Upper lobe of left lung (tissue), 6 donors: ENCODE data around the gene SIGLEC10. TPM values are rescaled to one million over a fixed set of nuclear protein-coding genes. Genes with fewer than 3 reads are reported as not detected.
"Not testable (repeated sequence)": the region's sequence is repeated elsewhere in the genome, so short reads cannot be mapped to it uniquely, and the experiment has no call there.

Source experiments
- ATAC-seq, 2 donors: fragments of 200-7000 bp; cut with Tn5 transposase; one replicate each; pipeline ENCODE4 v1.9.1; 2022; ENCODE audit warnings: mild to moderate bottlenecking in 2 of 2, moderate library complexity in 2 of 2; ENCODE audit not compliant: low FRiP score in 2 of 2
- DNase-seq, 2 donors: peaks; one replicate each; pipeline ENCODE4 v3.0.0-alpha.2; 2019 to 2020
- H3K27ac ChIP-seq, 4 donors: fragments of 200-600 bp; sonication (generic); one replicate each; pipeline ENCODE4 v1.5.1; 2016 to 2019
- H3K27me3 ChIP-seq, 4 donors: fragments of 200-600 bp; sonication (generic); one replicate each; pipeline ENCODE4 v1.5.1; 2017 to 2019
- H3K36me3 ChIP-seq, 4 donors: fragments of 200-600 bp; sonication (generic); one replicate each; pipeline ENCODE4 v1.5.1; 2016 to 2019
- H3K4me1 ChIP-seq, 4 donors: fragments of 200-600 bp; sonication (generic); one replicate each; pipeline ENCODE4 v1.5.1; 2018 to 2019
- H3K4me3 ChIP-seq, 4 donors: fragments of 200-600 bp; sonication (generic); one replicate each; pipeline ENCODE4 v1.5.1; 2017 to 2019; ENCODE audit warnings: mild to moderate bottlenecking in 2 of 4, moderate library complexity in 1 of 4
- H3K9me3 ChIP-seq, 4 donors: fragments of 200-600 bp; sonication (generic); one replicate each; pipeline ENCODE4 v1.5.1; 2018 to 2019
- EP300 ChIP-seq, 4 donors: sonication (generic); formaldehyde crosslinking; IDR thresholded peaks; one replicate each; pipeline ENCODE4 v1.5.1; 2017; ENCODE audit warnings: antibody characterized with exemption in 4 of 4, control low read depth in 2 of 4
- POLR2A ChIP-seq, 4 donors: fragments of 450-650 bp; IDR thresholded peaks; one replicate each; pipeline ENCODE4 v1.5.1; 2016 to 2017; ENCODE audit warnings: antibody characterized with exemption in 4 of 4, mild to moderate bottlenecking in 2 of 4
- POLR2AphosphoS5 ChIP-seq, 2 donors: sonication (generic); formaldehyde crosslinking; IDR thresholded peaks; one replicate each; pipeline ENCODE4 v1.5.1; 2017; ENCODE audit warnings: antibody characterized with exemption in 2 of 2
- WGBS, 2 donors: methylation state at CpG; one replicate each; pipeline ENCODE4 v1.1.5; 2017 to 2018; 5-methylcytosine and 5-hydroxymethylcytosine counted together
- total RNA-seq, 6 donors: library from RNA; depleted of rRNA in 4 of 6; stranded (reverse); fragments of >200 nt in 4 of 6; gene quantifications; one replicate each; pipeline versions ENCODE4 v1.1.0 to v1.2.1, GENCODE V29; 2016 to 2021
- TF ChIP-seq, protein P1 (sequence below), 6 experiments: fragments of 450-650 bp in 4 of 6; fragments of 200-600 bp in 2 of 6; sonication (generic) in 2 of 6; IDR thresholded peaks; one replicate each; pipeline ENCODE4 v1.5.1; 2016 to 2019; ENCODE audit warnings: antibody characterized with exemption in 6 of 6
- donor health status: DM: no; HTN: no; CAD: no; lungs with moderate emphysema.
- donor health status: DM: no; HTN: yes; CAD: no; lungs with severe emphysema.

The SIGLEC10 gene
- total RNA-seq, 6 donors from 2014 or later, result 13.2 to 76.5 (median 16.9) TPM

DNA sequence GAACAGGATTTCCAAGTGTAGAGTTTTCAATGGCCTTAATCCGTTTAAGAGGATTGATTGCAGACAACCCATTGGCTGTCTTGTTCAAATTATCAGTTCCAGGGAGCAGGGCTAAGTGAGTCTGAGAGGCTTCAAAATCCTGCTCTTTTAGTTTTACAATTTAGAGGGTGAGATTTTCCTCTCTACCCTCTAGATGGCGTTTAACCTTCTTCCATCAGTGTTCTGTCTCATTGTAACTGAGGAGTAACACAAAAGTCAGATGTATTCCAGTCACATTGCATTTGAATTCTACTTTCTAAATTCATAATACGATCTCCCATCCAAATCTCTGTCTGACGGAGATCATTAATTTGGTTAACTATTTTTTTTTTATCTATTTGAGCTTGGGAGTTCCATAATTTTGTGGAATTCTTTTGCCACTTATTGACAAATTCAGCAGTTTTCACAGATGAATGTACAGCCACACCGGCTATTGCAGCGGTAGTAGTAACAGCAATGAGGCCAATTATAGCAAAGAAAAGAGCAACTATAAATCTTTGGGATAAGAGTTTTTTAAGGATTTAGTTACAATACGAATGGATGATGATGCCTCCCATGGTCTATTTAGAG is 19.2 kb downstream of the SIGLEC10 start:
- TF ChIP-seq, protein P1, sequence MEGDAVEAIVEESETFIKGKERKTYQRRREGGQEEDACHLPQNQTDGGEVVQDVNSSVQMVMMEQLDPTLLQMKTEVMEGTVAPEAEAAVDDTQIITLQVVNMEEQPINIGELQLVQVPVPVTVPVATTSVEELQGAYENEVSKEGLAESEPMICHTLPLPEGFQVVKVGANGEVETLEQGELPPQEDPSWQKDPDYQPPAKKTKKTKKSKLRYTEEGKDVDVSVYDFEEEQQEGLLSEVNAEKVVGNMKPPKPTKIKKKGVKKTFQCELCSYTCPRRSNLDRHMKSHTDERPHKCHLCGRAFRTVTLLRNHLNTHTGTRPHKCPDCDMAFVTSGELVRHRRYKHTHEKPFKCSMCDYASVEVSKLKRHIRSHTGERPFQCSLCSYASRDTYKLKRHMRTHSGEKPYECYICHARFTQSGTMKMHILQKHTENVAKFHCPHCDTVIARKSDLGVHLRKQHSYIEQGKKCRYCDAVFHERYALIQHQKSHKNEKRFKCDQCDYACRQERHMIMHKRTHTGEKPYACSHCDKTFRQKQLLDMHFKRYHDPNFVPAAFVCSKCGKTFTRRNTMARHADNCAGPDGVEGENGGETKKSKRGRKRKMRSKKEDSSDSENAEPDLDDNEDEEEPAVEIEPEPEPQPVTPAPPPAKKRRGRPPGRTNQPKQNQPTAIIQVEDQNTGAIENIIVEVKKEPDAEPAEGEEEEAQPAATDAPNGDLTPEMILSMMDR (IDR thresholded peaks at IDR 0.05), result peak in 5 of 6 experiments; percentile 13 to 45 (median 34)
- TF ChIP-seq POLR2A (IDR thresholded peaks at IDR 0.05), result no peak
- Histone ChIP-seq H3K27ac (no peak overlapping the region), H3K4me3 (no peak overlapping the region), H3K27me3 (no peaks in the 10 kb centered on the region), H3K36me3 (no peaks in the 10 kb centered on the region), H3K9me3 (peaks cover 0 to 18% (median 9%) of the 10 kb centered on the region in 4 donors), H3K4me1 (peaks cover 6 to 17% (median 10%) of the 10 kb centered on the region in 4 donors)
- no peak for DNase-seq
- 44 to 53% methylated on average over 7 of the region's 7 CpGs for WGBS, 2 donors
- no peak for ATAC-seq

DNA sequence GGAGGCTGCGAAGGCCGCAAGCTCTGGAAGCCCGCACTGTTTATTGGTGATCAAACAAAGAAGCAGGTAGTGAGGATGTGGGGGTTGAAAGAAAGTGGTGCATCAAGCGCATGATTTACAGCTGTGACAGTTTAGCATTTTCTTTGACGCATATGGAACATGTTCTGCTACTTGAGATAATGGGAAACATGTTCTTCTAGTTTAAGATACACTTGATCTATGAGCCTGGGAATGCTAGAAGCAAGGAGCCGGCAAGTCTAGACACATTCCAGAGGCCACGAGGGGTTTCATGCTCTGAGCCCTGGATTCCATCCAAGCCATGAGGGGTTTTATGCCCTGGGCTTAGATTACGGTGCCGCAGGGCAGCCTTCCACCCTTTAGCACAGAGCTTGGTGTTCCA is 20.0 kb downstream of the SIGLEC10 start:
- ATAC-seq, DNase-seq, H3K27ac ChIP-seq, H3K36me3 ChIP-seq, H3K4me3 ChIP-seq, H3K27me3 ChIP-seq: not testable (repeated sequence)
- WGBS, 2 donors, result 74 to 79% methylated on average over 8 to 9 of the region's 9 CpGs
- Histone ChIP-seq H3K4me1 (peaks cover 6 to 17% (median 10%) of the 10 kb centered on the region in 4 donors), H3K9me3 (peaks cover 0 to 11% (median 6%) of the 10 kb centered on the region in 4 donors)

GRCh38 chr19:51396175-51396574 is 21.3 kb downstream of the SIGLEC10 start:
- Histone ChIP-seq H3K27ac (no peak overlapping the region), H3K9me3 (no peaks in the 10 kb centered on the region), H3K4me1 (peaks cover 6 to 17% (median 10%) of the 10 kb centered on the region in 4 donors), H3K36me3 (no peaks in the 10 kb centered on the region), H3K4me3 (no peak overlapping the region), H3K27me3 (no peaks in the 10 kb centered on the region)
- WGBS, 2 donors, result 97 to 100% methylated on average over 2 of the region's 2 CpGs
- DNase-seq, result no peak
- no peak for ATAC-seq
- TF ChIP-seq EP300 (IDR thresholded peaks at IDR 0.05), result no peak
- TF ChIP-seq, protein P1 (IDR thresholded peaks at IDR 0.05), result no peak
- no peak for TF ChIP-seq POLR2A (IDR thresholded peaks at IDR 0.05)
- no peak for TF ChIP-seq POLR2AphosphoS5 (IDR thresholded peaks at IDR 0.05)

GRCh38 chr19:51394050-51394836 is 23.2 kb downstream of the SIGLEC10 start:
- DNase-seq, result peak; percentile 90 to 96
- WGBS, 2 donors, result 3% methylated on average over 24 to 40 of the region's 45 CpGs

DNA sequence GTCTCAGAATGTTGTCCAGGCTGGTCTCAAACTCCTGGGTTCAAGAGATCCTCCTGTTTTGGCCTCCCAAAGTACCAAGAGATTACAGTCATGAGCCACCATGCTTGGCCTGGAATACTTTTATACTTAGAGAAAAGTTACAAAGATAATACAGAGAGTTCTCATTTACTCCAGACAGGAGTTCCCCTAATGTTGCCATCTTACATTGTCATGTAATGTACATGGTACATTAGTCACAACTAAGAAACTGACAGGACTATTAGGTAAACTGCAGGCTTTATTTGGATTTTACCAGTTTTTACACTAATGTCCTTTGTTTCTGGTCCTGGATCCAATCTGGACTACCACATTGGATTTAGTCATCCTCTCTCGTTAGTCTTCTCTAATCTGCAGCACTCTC is 24.7 kb downstream of the SIGLEC10 start:
- DNase-seq (no peak), ATAC-seq (no peak)
- H3K4me3 ChIP-seq, result no peak overlapping the region
- H3K27ac ChIP-seq, result no peak overlapping the region
- no peaks in the 10 kb centered on the region for H3K9me3 ChIP-seq
- no peaks in the 10 kb centered on the region for H3K27me3 ChIP-seq
- TF ChIP-seq, protein P1 (IDR thresholded peaks at IDR 0.05), result no peak
- no peak for TF ChIP-seq EP300 (IDR thresholded peaks at IDR 0.05)
- TF ChIP-seq POLR2A (IDR thresholded peaks at IDR 0.05), result no peak
- no peak for TF ChIP-seq POLR2AphosphoS5 (IDR thresholded peaks at IDR 0.05)
- peaks cover 6 to 17% (median 10%) of the 10 kb centered on the region in 4 donors for H3K4me1 ChIP-seq
- 85 to 93% methylated on average over 1 of the region's 1 CpG for WGBS, 2 donors
- H3K36me3 ChIP-seq, result no peaks in the 10 kb centered on the region

More at GRCh38 chr19:51394050-51394836, 23.2 kb downstream of the SIGLEC10 start:
- H3K36me3 ChIP-seq, result no peaks in the 10 kb centered on the region
- H3K27me3 ChIP-seq, result no peaks in the 10 kb centered on the region
- ATAC-seq, result peak; percentile 95 to 97
- peak overlapping the region; percentile 60 to 73 (median 69) for H3K27ac ChIP-seq
- H3K4me3 ChIP-seq, result peak overlapping the region in 3 of 4 donors; percentile 36 to 52 (median 40)
- TF ChIP-seq EP300 (IDR thresholded peaks at IDR 0.05) (no peak), POLR2A (IDR thresholded peaks at IDR 0.05) (peak in 1 of 4 donors; percentile 43), POLR2AphosphoS5 (IDR thresholded peaks at IDR 0.05) (peak in 1 of 2 donors; percentile 43)
- TF ChIP-seq, protein P1 (IDR thresholded peaks at IDR 0.05), result peak in 1 of 6 experiments; percentile 22
- H3K4me1 ChIP-seq, result peaks cover 6 to 17% (median 10%) of the 10 kb centered on the region in 4 donors
- H3K9me3 ChIP-seq, result no peaks in the 10 kb centered on the region
